ENCODE data around the gene SHC3.

SHC3 gene

DNA sequence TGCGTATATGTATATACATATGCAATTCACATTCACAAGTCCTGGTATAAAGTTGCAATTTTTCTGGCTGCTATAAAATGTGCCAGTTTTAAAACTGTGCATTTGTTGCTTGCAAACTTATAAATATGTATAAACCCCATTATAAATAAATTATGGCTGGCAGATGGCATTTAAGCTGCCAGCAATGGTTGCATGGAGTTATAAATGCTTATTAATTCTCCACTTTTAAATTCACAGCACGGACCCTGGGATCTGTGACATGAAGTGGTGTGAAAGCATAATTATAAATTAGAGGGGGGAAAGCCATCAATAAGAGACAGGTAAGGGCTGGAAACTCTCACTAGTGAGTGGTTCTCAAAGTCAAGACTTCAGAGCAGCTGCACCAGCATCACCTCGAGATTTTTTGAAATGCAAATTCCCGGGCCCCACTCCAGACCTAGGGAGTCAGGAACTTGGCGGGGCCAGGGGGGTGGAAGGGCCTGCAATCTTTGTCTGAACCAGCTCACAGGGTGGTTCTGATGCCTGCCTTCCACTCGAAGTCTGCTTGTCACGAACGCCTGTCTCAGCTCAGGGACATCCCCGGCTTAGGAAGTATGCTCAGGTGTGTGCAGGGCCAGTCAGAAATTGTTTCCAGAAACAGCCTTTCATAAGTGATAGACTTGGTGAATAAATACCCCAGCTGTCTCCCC lies 170.4 kb downstream of the SHC3 start:
- no peak for TF ChIP-seq CTCF (IDR thresholded peaks at IDR 0.05; ENCODE audit: low read depth, low read length, missing control alignments)
- H3K4me3 ChIP-seq (replicated peaks; ENCODE audit: low read depth, low read length) = no peak overlapping the region

DNA sequence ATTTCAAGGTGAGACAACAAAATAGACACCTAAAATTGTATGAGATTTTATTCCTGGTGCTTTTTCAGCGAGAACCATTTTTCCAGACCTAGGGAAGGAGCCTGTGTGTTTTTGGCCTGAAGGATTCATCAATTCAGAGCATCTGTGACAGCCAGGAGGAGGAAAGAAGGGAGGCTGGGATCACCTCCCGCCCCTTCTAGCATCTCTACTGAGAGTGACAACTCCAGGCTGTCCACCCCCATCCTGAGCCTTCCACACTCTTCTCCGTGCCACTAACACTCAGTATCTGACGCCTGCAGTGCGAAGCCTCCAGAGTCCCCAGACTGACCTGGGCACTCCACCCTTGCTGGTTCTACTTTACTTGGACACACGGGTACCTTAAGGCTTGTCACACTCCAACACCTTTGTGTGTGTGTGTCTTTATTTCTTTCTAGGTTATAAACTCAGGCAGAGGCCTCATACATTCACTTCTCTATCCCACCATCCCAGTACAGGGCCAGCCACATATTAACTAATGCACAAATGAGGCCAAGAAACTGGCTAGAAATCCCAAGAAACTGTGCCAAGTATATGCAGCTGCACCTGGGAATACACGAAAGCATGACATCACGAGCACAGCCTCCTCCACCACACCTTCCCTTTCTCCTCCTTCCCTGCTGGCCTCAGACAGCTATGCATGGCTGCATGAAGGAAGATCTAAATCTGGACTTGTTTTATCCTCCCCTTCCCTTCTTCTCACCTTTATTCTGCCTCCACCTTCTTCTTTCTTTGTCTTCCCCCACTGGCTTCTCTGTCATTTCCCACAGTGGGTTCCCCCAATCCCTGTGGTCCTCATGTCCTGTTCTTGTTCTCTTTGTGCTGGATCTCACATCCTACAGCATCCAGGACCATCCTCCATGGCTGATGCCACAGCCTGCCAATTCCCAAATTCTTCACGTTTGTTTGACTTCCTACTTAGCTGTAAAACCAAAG lies 171.3 kb downstream of the SHC3 start:
- no peak for TF ChIP-seq CTCF (IDR thresholded peaks at IDR 0.05; ENCODE audit: low read depth, low read length, missing control alignments)
- no peak overlapping the region for H3K4me3 ChIP-seq (replicated peaks; ENCODE audit: low read depth, low read length)
- DNase-seq (ENCODE audit: extremely low read depth, low read depth) = no peak

More for the DNA sequence above, 170.4 kb downstream of the SHC3 start:
- no peak for DNase-seq (ENCODE audit: extremely low read depth, low read depth)

DNA sequence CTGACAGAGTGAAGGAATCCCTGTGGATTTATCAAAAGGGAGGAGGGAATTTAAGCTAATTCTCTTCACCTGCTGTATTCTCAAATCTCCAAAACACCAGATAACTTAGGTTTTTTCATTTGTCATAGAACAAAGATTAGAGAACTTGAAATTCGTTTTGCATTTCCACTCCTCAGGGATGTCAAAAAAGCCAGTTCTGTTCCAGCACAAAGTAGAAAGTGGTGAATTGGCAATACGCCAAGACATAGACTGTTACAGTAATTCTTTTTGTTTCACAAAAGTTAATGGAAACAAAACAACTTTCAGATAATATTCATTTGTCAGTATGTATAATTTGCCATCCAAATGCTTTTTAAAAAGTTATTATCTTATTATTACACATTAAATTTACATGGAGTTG lies 172.4 kb downstream of the SHC3 start:
- no peak overlapping the region for H3K4me3 ChIP-seq (replicated peaks; ENCODE audit: low read depth, low read length)
- no peak for DNase-seq (ENCODE audit: extremely low read depth, low read depth)
- TF ChIP-seq CTCF (IDR thresholded peaks at IDR 0.05; ENCODE audit: low read depth, low read length, missing control alignments) = no peak

DNA sequence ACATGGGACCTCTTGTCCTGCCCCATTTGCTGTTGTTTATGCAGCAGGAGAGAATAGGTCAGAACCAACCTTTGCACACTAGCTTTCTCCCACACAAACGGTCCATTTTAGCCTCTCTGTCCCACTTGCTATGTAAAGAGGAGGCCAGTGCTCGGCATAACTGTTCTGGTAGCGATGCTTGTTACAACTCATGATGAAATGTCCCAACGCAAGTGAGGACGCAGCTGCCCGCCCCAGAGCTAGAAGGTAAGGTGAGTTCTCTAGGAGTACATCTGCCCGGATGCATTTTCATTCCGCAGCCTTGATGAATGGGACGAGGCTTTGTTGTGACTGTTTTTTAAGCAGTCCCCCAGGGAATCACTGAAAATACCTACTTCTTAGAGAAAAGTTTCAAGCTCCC lies 173.3 kb downstream of the SHC3 start:
- DNase-seq (ENCODE audit: extremely low read depth, low read depth) = no peak
- TF ChIP-seq CTCF (IDR thresholded peaks at IDR 0.05; ENCODE audit: low read depth, low read length, missing control alignments) = no peak
- H3K4me3 ChIP-seq (replicated peaks; ENCODE audit: low read depth, low read length) = no peak overlapping the region

DNA sequence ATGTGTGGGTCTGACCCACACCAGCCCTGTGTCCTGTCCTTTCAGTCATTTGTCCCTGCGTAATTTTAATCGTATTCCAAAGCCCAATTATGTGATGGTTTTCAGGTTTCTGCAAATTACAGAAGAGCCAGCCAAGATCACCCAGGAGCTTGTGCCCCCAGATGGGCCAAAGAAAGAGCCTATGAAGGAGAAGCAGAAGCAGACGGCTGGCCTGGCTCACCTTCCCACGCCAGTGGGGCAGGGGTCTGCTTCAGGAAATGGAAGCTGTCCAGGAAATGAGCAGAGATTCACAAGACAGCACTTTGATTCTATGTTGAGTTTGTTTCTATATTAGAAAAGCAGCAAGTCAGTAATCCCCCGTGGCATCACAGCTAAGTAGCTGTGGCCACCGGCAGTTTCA lies 175.6 kb downstream of the SHC3 start:
- no peak for DNase-seq (ENCODE audit: extremely low read depth, low read depth)
- H3K4me3 ChIP-seq (replicated peaks; ENCODE audit: low read depth, low read length) = no peak overlapping the region

More for the DNA sequence above, 175.6 kb downstream of the SHC3 start:
- TF ChIP-seq CTCF (IDR thresholded peaks at IDR 0.05; ENCODE audit: low read depth, low read length, missing control alignments) = no peak
